Measurements from ENCODE around the gene ITGB4.
A peak's percentile ranks its signal among the peaks of the same experiment; 100 is the strongest.
"Not testable (repeated sequence)": the region's sequence is repeated elsewhere in the genome, so short reads cannot be mapped to it uniquely, and the experiment has no call there.

Gene ITGB4

GRCh38 chr17:75751676-75752404, 30.6 kb downstream of the ITGB4 start:
- Mint-ChIP-seq H3K27me3 (no peaks in the 10 kb centered on the region), H3K4me3 (no peak overlapping the region), H3K36me3 (ENCODE audit: low read depth) (no peaks in the 10 kb centered on the region), H3K9me3 (no peaks in the 10 kb centered on the region), H3K27ac (no peak overlapping the region), H3K4me1 (ENCODE audit: low read depth) (peaks cover 14% of the 10 kb centered on the region)

GRCh38 chr17:75752405-75752709, 31.1 kb downstream of the ITGB4 start:
- H3K4me3 Mint-ChIP-seq: no peak overlapping the region
- H3K27ac Mint-ChIP-seq: no peak overlapping the region
- no peaks in the 10 kb centered on the region for H3K9me3 Mint-ChIP-seq
- no peaks in the 10 kb centered on the region for H3K36me3 Mint-ChIP-seq (ENCODE audit: low read depth)
- H3K27me3 Mint-ChIP-seq: no peaks in the 10 kb centered on the region
- H3K4me1 Mint-ChIP-seq (ENCODE audit: low read depth): peaks cover 14% of the 10 kb centered on the region

- H3K36me3 Mint-ChIP-seq (ENCODE audit: low read depth): no peaks in the 10 kb centered on the region
- peak overlapping the region; percentile 63 for H3K27ac Mint-ChIP-seq
- H3K27me3 Mint-ChIP-seq: no peaks in the 10 kb centered on the region
- no peaks in the 10 kb centered on the region for H3K9me3 Mint-ChIP-seq
- H3K4me3 Mint-ChIP-seq: peak overlapping the region; percentile 58
- H3K4me1 Mint-ChIP-seq (ENCODE audit: low read depth): peaks cover 9% of the 10 kb centered on the region
Measured at GRCh38 chr17:75752802-75753513, 31.7 kb downstream of the ITGB4 start.

- Mint-ChIP-seq H3K4me1 (ENCODE audit: low read depth) (peaks cover 9% of the 10 kb centered on the region), H3K27ac (no peak overlapping the region), H3K36me3 (ENCODE audit: low read depth) (no peaks in the 10 kb centered on the region), H3K4me3 (peak overlapping the region; percentile 58), H3K9me3 (no peaks in the 10 kb centered on the region), H3K27me3 (no peaks in the 10 kb centered on the region)
Measured at GRCh38 chr17:75753514-75754377, 32.5 kb downstream of the ITGB4 start.

GRCh38 chr17:75754378-75755204, 33.3 kb downstream of the ITGB4 start:
- Mint-ChIP-seq H3K27me3 (no peaks in the 10 kb centered on the region), H3K27ac (no peak overlapping the region), H3K36me3 (ENCODE audit: low read depth) (no peaks in the 10 kb centered on the region), H3K4me1 (ENCODE audit: low read depth) (peaks cover 9% of the 10 kb centered on the region), H3K4me3 (no peak overlapping the region), H3K9me3 (no peaks in the 10 kb centered on the region)

- no peaks in the 10 kb centered on the region for H3K36me3 Mint-ChIP-seq (ENCODE audit: low read depth)
- peaks cover 9% of the 10 kb centered on the region for H3K4me1 Mint-ChIP-seq (ENCODE audit: low read depth)
- no peak overlapping the region for H3K4me3 Mint-ChIP-seq
- H3K27me3 Mint-ChIP-seq: no peaks in the 10 kb centered on the region
- H3K9me3 Mint-ChIP-seq: no peaks in the 10 kb centered on the region
- no peak overlapping the region for H3K27ac Mint-ChIP-seq
Measured at GRCh38 chr17:75755205-75755901, 34.1 kb downstream of the ITGB4 start.

- Mint-ChIP-seq H3K9me3 (no peaks in the 10 kb centered on the region), H3K27me3 (no peaks in the 10 kb centered on the region), H3K36me3 (ENCODE audit: low read depth) (no peaks in the 10 kb centered on the region), H3K4me1 (ENCODE audit: low read depth) (peaks cover 9% of the 10 kb centered on the region), H3K27ac (no peak overlapping the region), H3K4me3 (no peak overlapping the region)
Measured at GRCh38 chr17:75755990-75756389, 34.7 kb downstream of the ITGB4 start.

- no peaks in the 10 kb centered on the region for H3K27me3 Mint-ChIP-seq
- no peaks in the 10 kb centered on the region for H3K9me3 Mint-ChIP-seq
- no peak overlapping the region for H3K27ac Mint-ChIP-seq
- H3K4me1 Mint-ChIP-seq (ENCODE audit: low read depth): peaks cover 9% of the 10 kb centered on the region
- H3K36me3 Mint-ChIP-seq (ENCODE audit: low read depth): no peaks in the 10 kb centered on the region
- H3K4me3 Mint-ChIP-seq: no peak overlapping the region
Measured at GRCh38 chr17:75756451-75757085, 35.3 kb downstream of the ITGB4 start.

- Mint-ChIP-seq H3K36me3 (ENCODE audit: low read depth) (no peaks in the 10 kb centered on the region), H3K27me3 (no peaks in the 10 kb centered on the region), H3K27ac (no peak overlapping the region), H3K9me3 (no peaks in the 10 kb centered on the region), H3K4me1 (ENCODE audit: low read depth) (peaks cover 9% of the 10 kb centered on the region), H3K4me3 (no peak overlapping the region)
Measured at GRCh38 chr17:75757086-75757681, 35.9 kb downstream of the ITGB4 start.

- H3K36me3 Mint-ChIP-seq (ENCODE audit: low read depth): no peaks in the 10 kb centered on the region
- no peak overlapping the region for H3K4me3 Mint-ChIP-seq
- H3K9me3 Mint-ChIP-seq: no peaks in the 10 kb centered on the region
- no peak overlapping the region for H3K27ac Mint-ChIP-seq
- H3K4me1 Mint-ChIP-seq (ENCODE audit: low read depth): peaks cover 9% of the 10 kb centered on the region
- H3K27me3 Mint-ChIP-seq: no peaks in the 10 kb centered on the region
Measured at GRCh38 chr17:75758131-75758905, 37.1 kb downstream of the ITGB4 start.

GRCh38 chr17:75759457-75759856, 38.2 kb downstream of the ITGB4 start:
- Mint-ChIP-seq H3K4me3 (no peak overlapping the region), H3K27me3 (no peaks in the 10 kb centered on the region), H3K27ac (no peak overlapping the region)

GRCh38 chr17:75759978-75760640, 38.9 kb downstream of the ITGB4 start:
- H3K27me3 Mint-ChIP-seq: not testable (repeated sequence)

More at GRCh38 chr17:75759457-75759856, 38.2 kb downstream of the ITGB4 start:
- H3K4me1 Mint-ChIP-seq (ENCODE audit: low read depth): peaks cover 18% of the 10 kb centered on the region
- no peaks in the 10 kb centered on the region for H3K9me3 Mint-ChIP-seq
- no peaks in the 10 kb centered on the region for H3K36me3 Mint-ChIP-seq (ENCODE audit: low read depth)

More at GRCh38 chr17:75759978-75760640, 38.9 kb downstream of the ITGB4 start:
- not testable (repeated sequence) for H3K36me3 Mint-ChIP-seq (ENCODE audit: low read depth); H3K27ac Mint-ChIP-seq; H3K9me3 Mint-ChIP-seq; H3K4me3 Mint-ChIP-seq
- H3K4me1 Mint-ChIP-seq (ENCODE audit: low read depth): peaks cover 15% of the 10 kb centered on the region
